Hepatocyte (in vitro differentiated cells): Measurements from ENCODE around the gene NFYC.
"Not testable (repeated sequence)": the region's sequence is repeated elsewhere in the genome, so short reads cannot be mapped to it uniquely, and the experiment has no call there.

ENCODE experiments used
- CTCF ChIP-seq: fragments of 200-600 bp; sonication (generic); IDR thresholded peaks from 2 replicates; pipeline ENCODE4 v1.5.1; 2016; ENCODE audit warnings: antibody characterized with exemption, mild to moderate bottlenecking; ENCODE audit not compliant: poor library complexity
- EZH2phosphoT487 ChIP-seq: fragments of 200-600 bp; sonication (generic); IDR thresholded peaks from one replicate; pipeline ENCODE4 v1.6.1; 2018; ENCODE audit warnings: antibody characterized with exemption, mild to moderate bottlenecking, low read depth, moderate library complexity; ENCODE audit not compliant: unreplicated experiment, severe bottlenecking

GRCh38 chr1:40702810-40703209 is 11.3 kb downstream of the NFYC start:
- not testable (repeated sequence) for TF ChIP-seq CTCF, EZH2phosphoT487
